ENCODE data around the gene COMT. TPM values are rescaled to one million over a fixed set of nuclear protein-coding genes. Genes with fewer than 3 reads are reported as not detected.
A peak's percentile ranks its signal among the peaks of the same experiment; 100 is the strongest.

Gene COMT
- total RNA-seq, 1 experiment from 2014 or later: 30.8 TPM

GRCh38 chr22:19966908-19967750 is 25.6 kb downstream of the COMT start (continued):
- no peak for TF ChIP-seq AFF4 (CRISPR knock-in tag; IDR thresholded peaks at IDR 0.05; ENCODE audit: borderline replicate concordance)
- no peak for TF ChIP-seq TEAD1 (CRISPR knock-in tag; IDR thresholded peaks at IDR 0.05)
- TF ChIP-seq ZNF138 (CRISPR knock-in tag; conservative IDR thresholded peaks at IDR 0.05): no peak
- no peak for TF ChIP-seq E2F1 (CRISPR knock-in tag; IDR thresholded peaks at IDR 0.05)

GRCh38 chr22:19967850-19968449 is 26.4 kb downstream of the COMT start:
- ATAC-seq (no peak), DNase-seq (ENCODE audit: low spot score) (no peak)
- Mint-ChIP-seq H3K4me1 (peaks cover 15% of the 10 kb centered on the region), H3K27me3 (ENCODE audit: low read depth) (no peaks in the 10 kb centered on the region; the same call in 1 of the 2 replicates), H3K27ac (peak overlapping the region; percentile 53; the same call in 1 of the 2 replicates), H3K36me3 (peaks cover 9% of the 10 kb centered on the region), H3K9me3 (no peaks in the 10 kb centered on the region), H3K4me3 (no peak overlapping the region)
- TF ChIP-seq CREB1 (CRISPR knock-in tag; IDR thresholded peaks at IDR 0.05) (no peak), STAT6 (CRISPR knock-in tag; conservative IDR thresholded peaks at IDR 0.05; ENCODE audit: low read depth) (no peak), PRDM15 (CRISPR knock-in tag; IDR thresholded peaks at IDR 0.05) (no peak), ZNF121 (CRISPR knock-in tag; IDR thresholded peaks at IDR 0.05) (no peak)
- CTCF ChIA-PET: interaction anchor here (1.3 to 8.4 kb wide), 2 partner anchors 18 to 45 kb away, joined by 4 to 181 read pairs; no protein-coding TSS in a partner anchor
- POLR2A ChIA-PET: no interaction called here

GRCh38 chr22:19968450-19968891 is 26.9 kb downstream of the COMT start:
- ATAC-seq (no peak), DNase-seq (ENCODE audit: low spot score) (no peak)
- H3K36me3 Mint-ChIP-seq: peaks cover 9% of the 10 kb centered on the region
- H3K4me3 Mint-ChIP-seq: no peak overlapping the region
- H3K4me1 Mint-ChIP-seq: peaks cover 11% of the 10 kb centered on the region
- H3K9me3 Mint-ChIP-seq: no peaks in the 10 kb centered on the region
- CTCF ChIA-PET: interaction anchor here (0.8 to 8.4 kb wide), 4 partner anchors 15 to 237 kb away, joined by 3 to 181 read pairs (median 4); no protein-coding TSS in a partner anchor
- POLR2A ChIA-PET: no interaction called here
- H3K27ac Mint-ChIP-seq: no peak overlapping the region
- H3K27me3 Mint-ChIP-seq (ENCODE audit: low read depth): no peaks in the 10 kb centered on the region
- TF ChIP-seq NFYB (CRISPR knock-in tag; conservative IDR thresholded peaks at IDR 0.05; ENCODE audit: low read depth) (no peak), ZNF423 (CRISPR knock-in tag; IDR thresholded peaks at IDR 0.05) (no peak), ZSCAN18 (CRISPR knock-in tag; IDR thresholded peaks at IDR 0.05) (no peak), TCF7 (CRISPR knock-in tag; IDR thresholded peaks at IDR 0.05; ENCODE audit: low read depth) (no peak), GABPB1 (CRISPR knock-in tag; IDR thresholded peaks at IDR 0.05) (no peak), CBFB (CRISPR knock-in tag; IDR thresholded peaks at IDR 0.05; ENCODE audit: low read depth) (no peak), ZNF138 (CRISPR knock-in tag; conservative IDR thresholded peaks at IDR 0.05) (no peak), MAX (CRISPR knock-in tag; IDR thresholded peaks at IDR 0.05) (no peak), FOXK1 (CRISPR knock-in tag; IDR thresholded peaks at IDR 0.05) (no peak), ZNF232 (CRISPR knock-in tag; IDR thresholded peaks at IDR 0.05) (no peak), JUN (CRISPR knock-in tag; IDR thresholded peaks at IDR 0.05) (no peak)

Measured in WTC11 (cell line).